ENCODE measurements around the gene IDH3G. TPM values are rescaled to one million over a fixed set of nuclear protein-coding genes. Genes with fewer than 3 reads are reported as not detected.

Gene IDH3G
- total and polyA plus RNA-seq, 2 of the 8 experiments (the other 6 are each of a cell fraction or from before 2014, with no cell fraction given), result 39.4 to 66.7 TPM

DNA sequence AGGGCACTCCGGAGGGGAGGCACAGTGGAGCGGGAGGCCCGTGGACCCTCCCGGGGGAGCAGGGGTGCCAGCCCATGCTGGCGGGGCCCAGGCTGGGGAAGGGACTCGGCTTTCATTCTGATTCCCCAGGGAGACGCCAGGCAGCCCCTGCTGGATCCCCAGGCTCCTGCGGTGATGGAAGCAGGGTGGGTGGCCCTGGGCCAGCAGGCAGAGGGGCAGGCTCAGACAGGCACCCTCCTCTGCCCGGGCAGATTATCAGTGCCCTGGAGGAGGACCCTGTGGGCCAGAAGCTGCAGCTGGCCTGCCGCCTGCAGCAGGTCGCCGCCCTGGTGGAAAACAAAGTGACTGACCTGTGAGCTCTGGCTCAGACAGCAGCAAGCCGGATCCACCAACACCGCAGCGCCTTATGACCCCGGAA, 15.5 kb downstream of the IDH3G start:
- Histone ChIP-seq H3K14ac (ENCODE audit: insufficient read length) (no peak overlapping the region), H2BK120ac (replicated peaks; ENCODE audit: low read depth, low read length) (no peak overlapping the region), H4K91ac (replicated peaks; ENCODE audit: insufficient read length, low read length) (no peak overlapping the region), H4K5ac (ENCODE audit: insufficient read length, low read depth, low read length) (no peak overlapping the region), H3K4me3 (ENCODE audit: extremely low read depth in 1 of 4, insufficient read depth in 2 of 4, low read depth in 3 of 4, low read length in 4 of 4) (no peak overlapping the region), H3K79me1 (ENCODE audit: low read depth, low read length) (no peaks in the 10 kb centered on the region), H2BK5ac (ENCODE audit: low read depth, low read length) (no peak overlapping the region), H3K56ac (replicated peaks; ENCODE audit: insufficient read length, low read depth, low read length) (no peak overlapping the region), H3K36me3 (ENCODE audit: control insufficient read depth in 2 of 4, insufficient read depth in 4 of 4, low read length in 3 of 4) (no peaks in the 10 kb centered on the region), H3K27ac (ENCODE audit: low read depth, low read length) (no peak overlapping the region), H3K23ac (ENCODE audit: insufficient read length) (no peak overlapping the region), H3K79me2 (ENCODE audit: control insufficient read depth in 1 of 2, insufficient read depth in 2 of 2, low read length in 2 of 2) (no peaks in the 10 kb centered on the region), H3K23me2 (ENCODE audit: low read depth, low read length) (no peaks in the 10 kb centered on the region), H2AFZ (ENCODE audit: low read length) (no peak overlapping the region), H2AK5ac (ENCODE audit: low read depth, low read length) (no peak overlapping the region), H3K9me3 (ENCODE audit: insufficient read depth in 2 of 2, low read depth in 1 of 2, low read length in 1 of 2) (no peaks in the 10 kb centered on the region), H4K20me1 (replicated peaks in 1 of 2; ENCODE audit: control insufficient read depth in 1 of 2, insufficient read depth in 2 of 2, low read length in 2 of 2) (no peaks in the 10 kb centered on the region), H2BK20ac (ENCODE audit: low read length) (no peak overlapping the region), H3K4me2 (ENCODE audit: insufficient read depth in 1 of 2, low read depth in 2 of 2, low read length in 2 of 2) (no peak overlapping the region), H3K27me3 (replicated peaks in 1 of 4; ENCODE audit: control insufficient read depth in 3 of 4, extremely low read depth in 1 of 4, insufficient read depth in 3 of 4, low read length in 3 of 4) (no peaks in the 10 kb centered on the region), H3K18ac (ENCODE audit: extremely low read depth, low read length) (no peak overlapping the region), H3K4ac (replicated peaks; ENCODE audit: insufficient read length, low read depth, low read length) (no peak overlapping the region), H3K4me1 (replicated peaks in 1 of 4; ENCODE audit: control insufficient read depth in 3 of 4, insufficient read depth in 4 of 4, low read length in 3 of 4) (no peaks in the 10 kb centered on the region), H2BK15ac (ENCODE audit: low read length) (no peak overlapping the region), H3K9ac (replicated peaks in 1 of 4; ENCODE audit: extremely low read depth in 1 of 4, low read depth in 3 of 4, low read length in 3 of 4) (no peak overlapping the region), H2BK12ac (ENCODE audit: low read depth, low read length) (no peak overlapping the region), H4K8ac (ENCODE audit: extremely low read depth, insufficient read depth, low read length) (no peak overlapping the region)
- 94% methylated on average over 8 of the region's 16 CpGs; no CpG with 5 or more reads in 1 of the 2 experiments for WGBS, 2 experiments (ENCODE audit: extremely low coverage in 1 of 2, insufficient coverage in 1 of 2, insufficient read length in 1 of 2, insufficient replicate concordance in 2 of 2, low coverage in 1 of 2, low lambda C conversion rate in 2 of 2, missing lambda C conversion rate in 1 of 2)
- DNase-seq (ENCODE audit: low read depth in 1 of 2, low spot score in 2 of 2) (no peak), FAIRE-seq (no peak)
- ChIA-PET CTCF (ENCODE audit: partially characterized antibody) (interaction anchor here (0.6 to 3.0 kb wide), 11 partner anchors 11 to 128 kb away, joined by 3 to 10 read pairs (median 4); partner anchors contain the start of genes IDH3G, PLXNB3 and SSR4), POLR2A (ENCODE audit: partially characterized antibody) (interaction anchor here (1.0 to 3.3 kb wide), 3 partner anchors 11 to 25 kb away, joined by 3 to 13 read pairs (median 4); partner anchors contain the start of genes IDH3G and SSR4)
- TF ChIP-seq, protein P1, sequence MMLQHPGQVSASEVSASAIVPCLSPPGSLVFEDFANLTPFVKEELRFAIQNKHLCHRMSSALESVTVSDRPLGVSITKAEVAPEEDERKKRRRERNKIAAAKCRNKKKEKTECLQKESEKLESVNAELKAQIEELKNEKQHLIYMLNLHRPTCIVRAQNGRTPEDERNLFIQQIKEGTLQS (IDR thresholded peaks at IDR 0.05; ENCODE audit: insufficient read depth, low read depth, low read length), result no peak
- TF ChIP-seq GABPA (IDR thresholded peaks at IDR 0.05; ENCODE audit: borderline replicate concordance, insufficient read depth, low read length), result no peak
- TF ChIP-seq, protein P2, sequence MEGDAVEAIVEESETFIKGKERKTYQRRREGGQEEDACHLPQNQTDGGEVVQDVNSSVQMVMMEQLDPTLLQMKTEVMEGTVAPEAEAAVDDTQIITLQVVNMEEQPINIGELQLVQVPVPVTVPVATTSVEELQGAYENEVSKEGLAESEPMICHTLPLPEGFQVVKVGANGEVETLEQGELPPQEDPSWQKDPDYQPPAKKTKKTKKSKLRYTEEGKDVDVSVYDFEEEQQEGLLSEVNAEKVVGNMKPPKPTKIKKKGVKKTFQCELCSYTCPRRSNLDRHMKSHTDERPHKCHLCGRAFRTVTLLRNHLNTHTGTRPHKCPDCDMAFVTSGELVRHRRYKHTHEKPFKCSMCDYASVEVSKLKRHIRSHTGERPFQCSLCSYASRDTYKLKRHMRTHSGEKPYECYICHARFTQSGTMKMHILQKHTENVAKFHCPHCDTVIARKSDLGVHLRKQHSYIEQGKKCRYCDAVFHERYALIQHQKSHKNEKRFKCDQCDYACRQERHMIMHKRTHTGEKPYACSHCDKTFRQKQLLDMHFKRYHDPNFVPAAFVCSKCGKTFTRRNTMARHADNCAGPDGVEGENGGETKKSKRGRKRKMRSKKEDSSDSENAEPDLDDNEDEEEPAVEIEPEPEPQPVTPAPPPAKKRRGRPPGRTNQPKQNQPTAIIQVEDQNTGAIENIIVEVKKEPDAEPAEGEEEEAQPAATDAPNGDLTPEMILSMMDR (IDR thresholded peaks at IDR 0.05; ENCODE audit: control extremely low read depth in 1 of 3, insufficient read depth in 1 of 3, low read depth in 1 of 3, low read length in 3 of 3), result peak in 2 of 3 experiments; percentile 40 to 49; a peak in 3 of 4 replicates
- TF ChIP-seq BCL11A (IDR thresholded peaks at IDR 0.05; ENCODE audit: low read depth in 2 of 2, low read length in 2 of 2), result no peak
- no peak for TF ChIP-seq SIN3A (conservative IDR thresholded peaks at IDR 0.05 in 1 of 2, IDR thresholded peaks at IDR 0.05 in 1 of 2; ENCODE audit: low read depth in 1 of 2, low read length in 2 of 2)
- no peak for TF ChIP-seq HDAC6 (IDR thresholded peaks at IDR 0.05; ENCODE audit: low read depth, low read length)
- 0 out of 4 replicates have a peak, but pooled peaks of 1 of the 2 experiments have one; percentile 8 for TF ChIP-seq RAD21 (IDR thresholded peaks at IDR 0.05 in 1 of 2, conservative IDR thresholded peaks at IDR 0.05 in 1 of 2; ENCODE audit: low read depth in 2 of 2, low read length in 2 of 2)
- TF ChIP-seq BACH1 (IDR thresholded peaks at IDR 0.05; ENCODE audit: low read length), result no peak
- no peak for TF ChIP-seq CBX8 (IDR thresholded peaks at IDR 0.05; ENCODE audit: borderline replicate concordance, low read depth, low read length)
- no peak for TF ChIP-seq TBP (IDR thresholded peaks at IDR 0.05; ENCODE audit: low read depth, low read length)

Data from H1 (cell line).